HEK293 (cell line): Measurements from ENCODE around the gene NLRP1.

ENCODE experiments used
- CTCF ChIA-PET: fragments of 350-600 bp; formaldehyde crosslinking; extraction: SDS; loops from one replicate; lab custom pipeline; 2021; ENCODE audit warnings: antibody characterized with exemption; lab: Yijun Ruan, JAX
- POLR2A ChIA-PET: fragments of 300-600 bp; formaldehyde crosslinking; extraction: SDS; loops from one replicate; lab custom pipeline; 2020; ENCODE audit warnings: antibody characterized with exemption, inconsistent platforms; lab: Yijun Ruan, JAX
- H3K27ac ChIP-seq: fragments of 200-500 bp; sonication (Bioruptor generic); 2 replicates; pipeline ENCODE4 v1.5.1; 2014; ENCODE audit warnings: low read depth, low read length, control low read depth, inconsistent platforms; ENCODE audit errors: extremely low read depth
- H3K36me3 ChIP-seq, 2 experiments: fragments of 200-500 bp in 1 of 2; sonication (Bioruptor generic) in 1 of 2; 1 replicate in 1 of 2; 2 replicates in 1 of 2; pipeline ENCODE4 v1.5.1; 2014 to 2017; ENCODE audit warnings: inconsistent platforms in 2 of 2, low read length in 2 of 2; ENCODE audit not compliant: control insufficient read depth in 2 of 2, insufficient read depth in 1 of 2
- H3K4me1 ChIP-seq: fragments of 200-500 bp; sonication (Bioruptor generic); 2 replicates; pipeline ENCODE4 v1.5.1; 2014; ENCODE audit warnings: mild to moderate bottlenecking, low read length, inconsistent platforms; ENCODE audit not compliant: control insufficient read depth, insufficient read depth
- H3K4me3 ChIP-seq: 2 replicates; pipeline ENCODE4 v1.5.1; 2011; ENCODE audit warnings: low read depth, mild to moderate bottlenecking, control low read depth, low read length, moderate library complexity
- H3K9me3 ChIP-seq: fragments of 200-500 bp; sonication (Bioruptor generic); 2 replicates; pipeline ENCODE4 v1.5.1; 2014; ENCODE audit warnings: low read depth, low read length, inconsistent platforms; ENCODE audit not compliant: control insufficient read depth, insufficient read depth
- FEZF1 ChIP-seq: fragments of 450-650 bp; formaldehyde crosslinking; IDR thresholded peaks from 2 replicates; pipeline ENCODE4 v1.5.1; 2016; ENCODE audit warnings: missing biosample characterization, missing genetic modification characterization
- GLIS2 ChIP-seq: fragments of 450-650 bp; formaldehyde crosslinking; IDR thresholded peaks from 2 replicates; pipeline ENCODE4 v1.5.1; 2016; ENCODE audit warnings: missing biosample characterization, missing genetic modification characterization
- IKZF3 ChIP-seq: fragments of 450-650 bp; IDR thresholded peaks from 2 replicates; pipeline ENCODE4 v1.5.0; 2018; ENCODE audit warnings: missing biosample characterization, mild to moderate bottlenecking, missing genetic modification characterization, moderate library complexity
- KLF1 ChIP-seq: fragments of 450-650 bp; formaldehyde crosslinking; IDR thresholded peaks from 2 replicates; pipeline ENCODE4 v1.5.1; 2016; ENCODE audit warnings: missing biosample characterization, missing genetic modification characterization
- PRDM1 ChIP-seq: fragments of 450-650 bp; formaldehyde crosslinking; IDR thresholded peaks from 2 replicates; pipeline ENCODE4; 2016; ENCODE audit warnings: missing biosample characterization, missing genetic modification characterization
- PRDM4 ChIP-seq: fragments of 450-650 bp; formaldehyde crosslinking; IDR thresholded peaks from 2 replicates; pipeline ENCODE4 v1.5.1; 2017; ENCODE audit warnings: missing biosample characterization, missing genetic modification characterization
- REPIN1 ChIP-seq: fragments of 450-650 bp; formaldehyde crosslinking; IDR thresholded peaks from 2 replicates; pipeline ENCODE4 v1.5.1; 2017; ENCODE audit warnings: missing biosample characterization, missing genetic modification characterization, low read depth
- SCRT2 ChIP-seq: fragments of 450-650 bp; formaldehyde crosslinking; IDR thresholded peaks from 2 replicates; pipeline ENCODE4 v1.5.1; 2016; ENCODE audit warnings: missing biosample characterization, missing genetic modification characterization
- SETDB1 ChIP-seq: IDR thresholded peaks from one replicate; pipeline ENCODE4 v1.6.1; 2017; ENCODE audit warnings: mild to moderate bottlenecking, low read length, moderate library complexity, mixed read lengths; ENCODE audit not compliant: insufficient read length
- TCF7L2 ChIP-seq: IDR thresholded peaks from 2 replicates; pipeline ENCODE4 v1.6.1; 2011; ENCODE audit warnings: low read depth, mild to moderate bottlenecking, inconsistent platforms, low read length, moderate library complexity, borderline replicate concordance
- WT1 ChIP-seq: fragments of 450-650 bp; formaldehyde crosslinking; IDR thresholded peaks from 2 replicates; pipeline ENCODE4 v1.5.1; 2016; ENCODE audit warnings: missing biosample characterization, missing genetic modification characterization
- YY1 ChIP-seq: fragments of 450-650 bp; formaldehyde crosslinking; IDR thresholded peaks from 2 replicates; pipeline ENCODE4 v1.5.1; 2018; ENCODE audit warnings: missing biosample characterization, missing genetic modification characterization
- YY2 ChIP-seq: fragments of 450-650 bp; formaldehyde crosslinking; IDR thresholded peaks from 2 replicates; pipeline ENCODE4 v1.5.1; 2016; ENCODE audit warnings: missing biosample characterization, missing genetic modification characterization
- ZBTB26 ChIP-seq: fragments of 450-650 bp; formaldehyde crosslinking; optimal IDR thresholded peaks from 2 replicates; pipeline ENCODE3; 2016; ENCODE audit warnings: missing biosample characterization, mild to moderate bottlenecking, missing genetic modification characterization
- ZFP3 ChIP-seq: fragments of 450-650 bp; formaldehyde crosslinking; IDR thresholded peaks from 2 replicates; pipeline ENCODE4 v1.5.1; 2016; ENCODE audit warnings: low read depth, missing biosample characterization, missing genetic modification characterization
- ZNF157 ChIP-seq: fragments of 450-650 bp; formaldehyde crosslinking; IDR thresholded peaks from 2 replicates; pipeline ENCODE4 v1.5.1; 2016; ENCODE audit warnings: missing biosample characterization, missing genetic modification characterization
- ZNF23 ChIP-seq: fragments of 450-650 bp; formaldehyde crosslinking; IDR thresholded peaks from 2 replicates; pipeline ENCODE4 v1.5.1; 2016; ENCODE audit warnings: missing biosample characterization, missing genetic modification characterization, borderline replicate concordance
- ZNF398 ChIP-seq: fragments of 450-650 bp; formaldehyde crosslinking; IDR thresholded peaks from 2 replicates; pipeline ENCODE4 v1.5.1; 2017; ENCODE audit warnings: missing biosample characterization, missing genetic modification characterization
- ZNF513 ChIP-seq: fragments of 450-650 bp; IDR thresholded peaks from 2 replicates; pipeline ENCODE4 v1.5.1; 2018; ENCODE audit warnings: missing biosample characterization, missing genetic modification characterization
- ZNF561 ChIP-seq: fragments of 450-650 bp; IDR thresholded peaks from 2 replicates; pipeline ENCODE4 v1.5.1; 2018; ENCODE audit warnings: missing biosample characterization, missing genetic modification characterization, borderline replicate concordance
- ZNF629 ChIP-seq: fragments of 450-650 bp; formaldehyde crosslinking; IDR thresholded peaks from 2 replicates; pipeline ENCODE4 v1.5.1; 2017; ENCODE audit warnings: missing biosample characterization, missing genetic modification characterization
- ZSCAN16 ChIP-seq: fragments of 450-650 bp; formaldehyde crosslinking; IDR thresholded peaks from 2 replicates; pipeline ENCODE4 v1.5.1; 2016; ENCODE audit warnings: missing biosample characterization, missing genetic modification characterization

NLRP1 gene

GRCh38 chr17:5600041-5600440 lies 15.7 kb upstream of the NLRP1 start:
- POLR2A ChIA-PET: no interaction called here
- H3K4me1 ChIP-seq: no peaks in the 10 kb centered on the region
- no peak overlapping the region for H3K27ac ChIP-seq
- H3K36me3 ChIP-seq: no peaks in the 10 kb centered on the region
- H3K9me3 ChIP-seq: no peaks in the 10 kb centered on the region
- no peak overlapping the region for H3K4me3 ChIP-seq
- CTCF ChIA-PET: interaction anchor here (0.7 to 1.2 kb wide), 3 partner anchors 105 to 689 kb away, joined by 3 read pairs; no protein-coding TSS in a partner anchor
- TF ChIP-seq ZFP3 (tag by site-specific recombination): no peak
- TF ChIP-seq, all 188 proteins: peak for 0

- Histone ChIP-seq H3K4me1 (no peaks in the 10 kb centered on the region), H3K36me3 (no peaks in the 10 kb centered on the region), H3K4me3 (no peak overlapping the region), H3K27ac (no peak overlapping the region), H3K9me3 (no peaks in the 10 kb centered on the region)
- POLR2A ChIA-PET: no interaction called here
- CTCF ChIA-PET: interaction anchor here (0.7 kb wide), 1 partner anchor 101 kb away, joined by 3 read pairs; no protein-coding TSS in a partner anchor
- TF ChIP-seq ZNF561 (tag by site-specific recombination) (no peak), TCF7L2 (no peak), YY2 (tag by site-specific recombination) (no peak), WT1 (no peak), ZNF398 (tag by site-specific recombination) (no peak), IKZF3 (tag by site-specific recombination) (no peak), ZNF157 (tag by site-specific recombination) (no peak), PRDM4 (no peak), YY1 (no peak)
Measured at GRCh38 chr17:5598457-5598856, 14.1 kb upstream of the NLRP1 start.

- ChIA-PET POLR2A (no interaction called here), CTCF (interaction anchor here (0.6 to 5.1 kb wide), 6 partner anchors 15 to 827 kb away, joined by 3 to 28 read pairs (median 4); no protein-coding TSS in a partner anchor)
- H3K36me3 ChIP-seq: no peaks in the 10 kb centered on the region
- no peaks in the 10 kb centered on the region for H3K4me1 ChIP-seq
- no peaks in the 10 kb centered on the region for H3K9me3 ChIP-seq
- no peak overlapping the region for H3K4me3 ChIP-seq
- TF ChIP-seq REPIN1 (tag by site-specific recombination) (no peak), ZNF23 (tag by site-specific recombination) (no peak), ZNF629 (tag by site-specific recombination) (no peak), FEZF1 (tag by site-specific recombination) (no peak), PRDM1 (tag by site-specific recombination) (no peak)
- no peak overlapping the region for H3K27ac ChIP-seq
Measured at GRCh38 chr17:5596421-5596820, 12.1 kb upstream of the NLRP1 start.

GRCh38 chr17:5595831-5596230 lies 11.5 kb upstream of the NLRP1 start:
- Histone ChIP-seq H3K36me3 (no peaks in the 10 kb centered on the region), H3K4me3 (no peak overlapping the region), H3K4me1 (no peaks in the 10 kb centered on the region), H3K27ac (no peak overlapping the region), H3K9me3 (no peaks in the 10 kb centered on the region)
- ChIA-PET POLR2A (no interaction called here), CTCF (interaction anchor here (0.7 to 5.2 kb wide), 4 partner anchors 15 to 826 kb away, joined by 3 to 51 read pairs (median 17); no protein-coding TSS in a partner anchor)
- TF ChIP-seq FEZF1 (tag by site-specific recombination): no peak
- no peak for TF ChIP-seq KLF1 (tag by site-specific recombination)
- no peak for TF ChIP-seq ZBTB26 (tag by site-specific recombination)
- TF ChIP-seq ZSCAN16: no peak
- no peak for TF ChIP-seq SCRT2 (tag by site-specific recombination)
- TF ChIP-seq SETDB1: no peak
- no peak for TF ChIP-seq ZNF513
- no peak for TF ChIP-seq GLIS2 (tag by site-specific recombination)
